HG03442 (cell line): ENCODE results near the gene PARVB.
"Not testable (repeated sequence)": the region's sequence is repeated elsewhere in the genome, so short reads cannot be mapped to it uniquely, and the experiment has no call there.

Experiments
- ATAC-seq: cut with Tn5 transposase; IDR thresholded peaks from one replicate; pipeline ENCODE4 v1.9.1; 2021; ENCODE audit warnings: mild to moderate bottlenecking, moderate library complexity; ENCODE audit not compliant: unreplicated experiment

Gene PARVB

GRCh38 chr22:44051358-44051757, 27.3 kb downstream of the PARVB start:
- no peak for ATAC-seq

GRCh38 chr22:44051961-44052360, 27.9 kb downstream of the PARVB start:
- ATAC-seq: no peak

DNA sequence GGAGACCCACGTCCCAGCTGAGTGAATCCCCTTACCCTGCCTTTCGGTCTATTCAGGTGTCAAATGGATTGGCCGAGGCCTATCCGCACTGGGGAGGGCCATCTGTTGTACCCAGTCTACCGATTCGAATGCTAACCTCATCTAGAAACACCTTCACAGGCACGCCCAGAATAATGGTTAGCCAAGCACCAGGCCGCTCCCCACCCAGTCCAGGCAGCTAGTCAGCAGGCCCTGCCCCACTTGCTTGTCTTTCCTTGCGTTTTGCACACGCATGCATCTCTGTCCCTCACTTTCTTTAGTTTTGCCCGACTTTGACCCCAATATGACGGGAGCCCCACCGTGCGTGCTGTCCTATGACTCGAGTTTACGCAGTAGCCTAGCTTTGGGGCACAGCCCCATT, 31.7 kb downstream of the PARVB start:
- no peak for ATAC-seq

- ATAC-seq: not testable (repeated sequence)
Measured at GRCh38 chr22:44056649-44057048, 32.5 kb downstream of the PARVB start.

DNA sequence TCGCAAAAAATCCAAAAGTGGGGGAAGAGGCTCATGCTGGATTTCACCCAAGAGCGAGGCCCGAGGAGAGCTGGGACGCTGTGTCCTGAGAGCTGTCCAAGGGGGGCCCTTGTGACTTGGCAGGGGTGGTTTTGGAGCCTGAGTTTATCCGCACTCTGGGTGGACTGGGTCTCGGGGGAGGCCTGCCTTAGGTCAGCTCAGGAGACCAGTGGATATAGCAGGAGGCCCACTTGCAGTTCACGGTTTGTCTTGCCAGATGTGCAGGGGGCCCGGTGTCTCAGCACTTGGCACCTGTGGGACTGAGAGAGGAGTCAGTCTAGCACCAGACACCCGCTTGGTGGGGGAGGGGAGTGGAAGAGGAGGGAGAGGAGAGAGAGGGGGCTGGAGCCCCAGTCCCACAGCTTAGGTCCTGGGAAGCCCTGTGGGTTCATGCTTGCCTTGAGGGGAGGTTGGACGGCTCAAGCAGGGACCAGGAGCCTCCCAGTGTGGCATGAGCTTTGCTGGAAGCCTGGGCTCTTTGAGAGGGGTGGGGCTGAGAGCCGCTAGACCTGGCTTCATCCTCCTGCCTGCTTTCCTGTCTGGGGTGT, 33.4 kb downstream of the PARVB start:
- ATAC-seq: no peak

DNA sequence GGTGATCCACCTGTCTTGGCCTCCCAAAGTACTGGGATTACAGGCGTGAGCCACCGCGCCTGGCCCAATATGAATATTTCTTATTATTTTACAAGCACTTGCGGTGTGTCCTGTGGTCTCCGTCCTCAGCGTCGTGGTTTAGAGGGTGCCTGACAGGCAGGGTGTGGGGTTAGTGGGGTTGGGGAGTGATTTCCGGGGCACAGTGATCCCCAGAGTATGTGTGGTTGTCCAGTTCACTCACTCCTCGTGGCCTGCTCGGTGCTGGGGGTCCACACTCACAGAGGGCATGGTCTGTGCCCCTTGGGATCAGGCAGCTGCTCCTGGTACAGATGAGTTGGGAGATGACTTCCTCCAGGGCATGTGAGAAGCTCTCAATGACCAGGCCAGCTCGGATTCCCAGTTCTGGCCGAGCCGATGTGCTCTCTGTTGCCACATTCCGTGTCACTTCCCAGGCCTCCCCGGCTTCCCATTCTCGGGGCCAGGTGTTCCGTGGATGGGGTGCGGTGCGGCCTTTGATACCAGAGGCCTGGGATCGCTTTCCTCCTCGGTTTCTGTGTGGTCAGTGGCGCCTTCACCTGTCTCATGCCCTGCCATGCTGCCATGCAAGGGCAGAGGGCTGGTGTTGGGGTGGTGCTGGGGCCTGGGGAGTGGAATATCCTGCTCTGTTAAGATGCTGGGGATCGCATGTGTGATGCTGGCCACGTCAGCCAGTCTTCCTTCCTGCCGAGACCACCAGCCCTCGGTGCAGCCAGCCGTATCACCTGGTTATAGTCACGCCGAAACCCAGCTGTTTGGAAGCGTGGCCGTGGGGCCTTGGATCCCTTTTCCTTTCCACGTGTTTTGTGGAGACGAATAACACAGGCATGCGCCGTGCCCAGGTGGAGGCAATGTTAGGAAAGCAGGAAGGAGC, 39.6 kb downstream of the PARVB start:
- no peak for ATAC-seq

DNA sequence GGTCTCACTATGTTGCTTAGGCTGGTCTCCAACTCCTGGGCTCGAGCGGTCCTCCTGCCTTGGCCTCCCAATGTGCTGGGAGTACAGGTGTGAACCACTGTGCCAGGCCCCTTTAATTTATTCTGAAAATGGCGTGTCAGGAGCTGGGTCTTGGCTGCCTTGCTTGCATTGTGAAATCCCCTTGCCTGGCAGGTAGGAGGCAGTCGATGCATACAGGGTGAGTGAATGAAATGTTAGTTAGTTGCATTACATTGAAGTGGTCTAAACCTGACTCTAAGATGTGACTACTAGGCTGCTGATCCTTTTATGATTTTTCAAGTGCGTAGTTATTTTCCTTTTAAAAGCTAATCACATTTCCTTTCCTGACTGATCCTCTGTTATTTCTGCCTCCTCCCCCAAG, 42.9 kb downstream of the PARVB start:
- ATAC-seq: no peak

GRCh38 chr22:44067901-44068300, 43.8 kb downstream of the PARVB start:
- ATAC-seq: no peak

DNA sequence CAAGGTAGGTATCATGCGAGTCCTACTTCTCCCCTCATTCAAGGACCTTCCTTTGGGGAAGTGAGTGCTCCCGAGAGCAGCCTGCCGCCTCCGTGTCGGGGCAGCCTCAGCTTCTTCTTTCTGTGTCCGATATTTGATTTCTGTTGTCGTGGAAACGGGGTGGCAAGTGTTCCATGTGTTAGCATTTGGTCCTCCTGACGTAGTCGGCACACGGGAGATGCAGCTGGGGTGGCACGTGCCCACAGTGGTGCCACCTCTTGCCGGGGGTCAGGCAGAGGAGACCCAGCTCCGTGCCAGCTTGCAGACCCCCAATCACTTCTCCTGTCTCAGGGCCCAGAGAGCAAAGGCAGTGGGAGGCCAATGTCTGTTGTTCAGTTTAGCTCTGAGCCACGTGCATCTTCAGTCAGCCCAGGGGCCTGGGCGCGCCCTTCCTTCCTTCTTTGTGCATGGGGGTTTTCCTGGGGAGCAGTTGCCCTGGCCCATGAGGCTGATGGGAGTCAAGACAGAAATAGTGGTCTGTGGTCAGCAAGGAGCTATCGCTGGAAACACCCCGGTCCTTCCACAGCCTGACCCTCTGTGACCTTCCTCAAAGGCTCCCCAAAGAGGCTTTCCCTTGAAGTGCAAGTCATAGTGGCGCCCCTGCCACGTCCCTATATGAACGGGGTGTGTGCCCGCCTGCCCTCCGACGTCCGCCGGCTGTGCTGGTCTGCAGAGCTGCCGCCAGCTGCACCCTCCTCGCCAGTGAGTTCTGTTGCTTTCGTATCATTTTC, 44.5 kb downstream of the PARVB start:
- ATAC-seq: no peak

DNA sequence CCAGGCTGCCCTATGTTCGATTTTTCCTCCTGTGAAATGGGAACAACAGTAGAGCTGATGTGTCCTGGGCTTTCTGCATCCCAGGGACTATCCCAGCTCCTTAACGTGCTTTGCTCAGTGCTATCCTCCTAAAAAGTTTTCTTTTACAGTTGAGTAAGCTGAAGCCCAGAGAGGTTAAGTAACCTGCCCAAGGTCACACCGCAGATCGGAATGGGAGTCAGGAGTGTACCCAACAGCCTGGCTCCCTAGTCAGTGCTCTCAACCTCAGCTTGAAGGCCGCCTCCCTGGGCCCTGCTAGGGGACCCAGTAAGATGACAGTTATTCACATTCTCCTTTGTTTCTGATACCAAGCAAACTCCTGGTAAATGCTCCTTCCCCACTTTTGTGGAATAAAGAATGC, 45.9 kb downstream of the PARVB start:
- ATAC-seq: no peak

GRCh38 chr22:44071781-44072326, 47.8 kb downstream of the PARVB start:
- no peak for ATAC-seq

DNA sequence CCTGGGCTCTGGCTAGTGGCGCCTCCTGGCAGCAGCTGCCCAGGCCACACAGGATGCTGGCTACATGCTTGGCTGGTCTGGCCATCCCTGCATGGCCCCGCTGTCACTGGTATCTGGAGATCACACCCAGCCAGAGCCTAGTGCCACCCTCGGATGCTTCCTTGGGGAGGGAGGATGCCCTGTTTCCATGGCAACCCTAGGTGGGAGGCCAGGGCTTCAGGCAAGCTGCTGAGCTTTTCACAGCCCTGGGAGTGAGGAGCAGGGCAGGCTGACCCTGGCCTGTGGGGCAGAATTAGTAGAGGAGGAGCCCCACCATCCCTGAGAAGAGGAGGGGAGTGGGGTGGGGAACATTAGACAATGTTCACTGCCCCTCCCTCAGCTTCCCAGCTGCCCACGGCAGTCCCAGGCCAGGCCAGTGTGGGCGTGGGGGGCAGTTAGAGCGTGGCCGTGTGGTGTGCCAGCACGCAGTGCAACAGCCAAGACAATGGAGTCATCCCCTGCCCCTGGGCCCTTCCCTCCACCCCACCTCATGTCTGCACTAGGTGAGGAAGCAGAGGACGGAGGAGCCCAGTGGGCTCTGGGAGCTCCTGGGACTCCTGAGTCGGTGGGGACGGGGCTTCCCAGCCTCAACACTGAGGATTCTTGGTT, 50.4 kb downstream of the PARVB start:
- ATAC-seq: no peak

DNA sequence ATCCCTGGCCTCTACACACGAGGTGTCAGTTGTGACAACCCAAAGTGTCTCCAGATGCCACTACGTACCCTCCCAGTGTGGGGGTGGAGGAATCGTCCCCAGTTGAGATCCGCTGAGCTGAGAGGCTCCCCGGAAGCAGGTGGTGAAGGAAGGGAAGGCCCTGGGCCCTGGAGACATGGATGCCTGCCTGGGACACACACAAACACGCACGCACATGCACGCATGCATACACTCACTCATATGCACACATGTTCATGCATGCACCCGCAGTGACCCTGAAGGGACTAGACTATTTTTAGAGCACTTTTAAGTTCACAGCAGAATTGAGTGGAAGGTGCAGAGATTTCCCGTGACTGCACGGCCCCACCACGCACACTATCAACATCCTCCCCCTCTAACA, 50.9 kb downstream of the PARVB start:
- ATAC-seq: no peak

DNA sequence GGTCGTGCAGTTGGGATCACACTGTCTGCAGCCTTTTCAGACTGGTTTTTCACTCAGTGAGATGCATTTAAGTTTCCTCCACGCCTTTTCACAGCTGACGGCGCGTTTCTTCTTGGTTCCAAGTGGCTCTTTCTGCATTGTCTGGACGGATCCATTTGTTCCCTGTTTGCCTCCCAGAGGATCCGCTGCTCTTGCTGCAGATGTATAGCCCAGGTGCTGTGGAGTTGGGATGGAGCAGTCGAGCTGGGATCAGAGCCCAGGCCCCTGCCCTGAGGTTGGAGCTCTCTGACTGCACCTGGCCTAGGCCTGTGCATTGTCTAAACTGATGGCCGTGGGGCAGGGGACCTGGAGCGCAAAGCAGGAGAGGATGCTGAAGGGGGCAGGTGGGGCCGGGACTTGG, 51.6 kb downstream of the PARVB start:
- no peak for ATAC-seq

GRCh38 chr22:44076825-44077224, 52.7 kb downstream of the PARVB start:
- no peak for ATAC-seq

DNA sequence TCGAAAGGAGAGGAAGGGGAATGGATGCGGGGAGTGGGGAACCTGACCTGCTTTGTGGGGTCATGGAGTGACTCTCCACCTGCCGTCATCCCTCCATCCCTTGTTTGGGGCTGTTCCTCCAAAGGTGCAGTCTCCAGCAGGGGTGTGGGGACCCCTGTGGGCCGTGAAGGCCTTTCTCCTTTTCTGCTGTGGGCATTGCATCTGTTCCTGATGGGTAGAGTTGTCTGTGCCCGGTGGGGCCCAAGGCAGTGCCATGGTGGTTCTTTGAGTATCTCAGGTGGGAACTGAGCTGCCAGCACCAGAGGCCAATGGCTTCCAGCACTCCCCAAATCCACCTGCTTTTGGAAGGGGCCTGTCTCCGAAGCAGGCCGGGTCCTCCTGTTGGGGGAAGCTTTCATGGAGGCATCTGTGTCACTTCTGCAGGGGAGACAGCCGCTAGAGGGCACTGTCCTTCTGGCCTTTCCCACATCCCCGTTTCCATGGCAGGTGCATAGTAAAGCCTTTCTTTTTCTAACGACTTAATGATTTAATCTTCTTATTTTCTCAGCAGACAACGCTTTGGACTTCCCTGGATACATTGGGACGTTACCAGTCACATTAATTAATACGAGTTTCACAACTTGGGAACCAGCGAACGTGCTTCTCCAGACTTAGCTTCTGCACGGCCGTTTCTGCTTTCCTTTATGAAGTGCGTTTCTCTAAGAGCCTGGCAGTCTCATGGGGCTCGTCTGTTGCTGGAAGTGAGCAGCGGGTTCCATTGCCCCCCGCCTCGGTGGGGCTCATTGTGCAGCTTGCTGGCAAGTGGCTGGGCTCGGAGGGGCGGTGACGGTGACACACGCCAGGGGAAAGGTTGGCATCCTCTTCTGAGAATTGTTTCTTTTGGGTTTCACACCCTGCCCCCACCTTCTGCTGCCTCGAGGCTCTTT, 57.1 kb downstream of the PARVB start:
- ATAC-seq: no peak

- no peak for ATAC-seq
Measured at GRCh38 chr22:44082801-44083200, 58.7 kb downstream of the PARVB start.

DNA sequence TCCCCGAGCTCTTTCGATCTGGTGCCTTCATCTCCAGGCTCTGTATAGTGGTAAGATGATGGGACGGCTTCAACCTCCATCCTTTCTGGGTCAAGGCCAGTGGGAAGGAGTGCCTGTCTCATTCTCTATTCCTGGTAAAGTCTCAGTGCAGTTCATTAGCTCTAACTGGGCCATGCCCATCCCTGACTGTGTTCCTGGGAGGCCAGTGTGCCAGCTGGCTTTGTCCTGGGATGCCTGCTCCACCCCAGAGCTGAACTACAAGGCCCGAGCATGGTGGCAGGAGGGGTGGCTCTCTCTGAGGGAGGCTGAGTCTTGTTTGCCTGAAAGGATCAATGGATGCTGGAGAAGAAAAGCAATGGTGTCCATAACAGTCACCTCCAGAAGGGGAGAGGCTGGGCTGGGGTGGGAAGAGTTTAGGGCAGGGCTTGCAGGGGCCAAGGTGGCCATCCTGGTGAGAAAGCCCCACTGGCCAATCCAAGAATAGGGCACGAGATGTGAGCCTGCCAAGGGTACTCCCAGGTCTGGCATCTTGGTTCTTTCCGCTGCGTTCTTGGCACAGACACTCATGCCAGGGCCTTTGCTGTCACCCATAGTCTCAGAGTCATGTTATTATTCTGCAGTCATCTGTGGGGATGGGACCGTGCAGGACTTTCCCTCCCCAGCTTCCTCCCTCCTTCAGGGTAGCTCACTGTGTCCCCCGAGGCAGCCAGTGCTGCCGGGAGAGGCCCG, 60.1 kb downstream of the PARVB start:
- ATAC-seq: no peak

DNA sequence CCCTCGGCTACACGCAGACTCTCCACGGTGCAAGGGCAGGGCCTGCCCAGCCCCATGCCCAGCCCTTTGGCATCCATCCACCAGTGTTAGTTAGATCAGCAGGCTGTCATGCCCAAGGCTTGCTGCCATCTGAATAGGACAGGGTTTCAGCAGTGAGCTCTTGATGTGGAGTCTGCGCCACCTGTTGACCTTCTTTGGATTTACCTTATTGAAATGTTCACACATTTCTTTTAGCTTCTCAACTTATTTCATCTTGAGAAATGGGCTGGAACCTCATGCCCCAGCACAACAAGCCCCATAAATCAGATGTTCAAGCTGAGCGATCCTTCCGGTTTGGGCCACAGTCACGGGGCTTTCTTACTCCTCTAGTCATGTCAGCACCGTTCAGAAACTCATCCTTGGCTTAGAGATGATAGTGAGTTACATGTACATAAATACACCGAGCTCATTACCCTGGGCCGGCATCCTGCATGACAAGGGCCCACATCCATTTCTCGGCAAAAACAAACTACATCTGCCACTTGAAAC, 61.7 kb downstream of the PARVB start:
- ATAC-seq: no peak
